BLaER1 (cell line): ENCODE data around the gene TDRD3.
A peak's percentile ranks its signal among the peaks of the same experiment; 100 is the strongest.

ENCODE experiments used
- H3K27ac ChIP-seq: shearing (Covaris generic); formaldehyde crosslinking; 2 replicates; pipeline ENCODE4 v1.8.1; 2022
- H3K27me3 ChIP-seq: shearing (Covaris generic); formaldehyde crosslinking; 2 replicates; pipeline ENCODE4 v1.8.1; 2022
- H3K36me3 ChIP-seq: shearing (Covaris generic); formaldehyde crosslinking; 2 replicates; pipeline ENCODE4 v1.8.1; 2022
- H3K4me1 ChIP-seq: shearing (Covaris generic); formaldehyde crosslinking; 2 replicates; pipeline ENCODE4 v1.8.1; 2022
- H3K4me2 ChIP-seq: shearing (Covaris generic); formaldehyde crosslinking; 2 replicates; pipeline ENCODE4 v1.8.1; 2022
- H3K4me3 ChIP-seq: shearing (Covaris generic); formaldehyde crosslinking; 2 replicates; pipeline ENCODE4 v1.8.1; 2022
- H3K9ac ChIP-seq: shearing (Covaris generic); formaldehyde crosslinking; 2 replicates; pipeline ENCODE4 v1.8.1; 2022
- H3K9me3 ChIP-seq: shearing (Covaris generic); formaldehyde crosslinking; 2 replicates; pipeline ENCODE4 v1.8.1; 2022
- H4K20me1 ChIP-seq: shearing (Covaris generic); formaldehyde crosslinking; 2 replicates; pipeline ENCODE4 v1.8.1; 2022
- Cebpa-rat ChIP-seq: shearing (Covaris generic); IDR thresholded peaks from 2 replicates; pipeline ENCODE4 v1.8.1; 2022

Gene TDRD3

GRCh38 chr13:60396783-60397703 lies at the start of gene TDRD3:
TSS of gene TDRD3 (plus strand) at chr13:60397220. CDS start at chr13:60397365, 145 bp downstream.
- H3K9ac ChIP-seq: peak within 1 kb of the TSS; percentile 98
- H3K27me3 ChIP-seq: no peaks in the 10 kb centered on the region
- TF ChIP-seq Cebpa-rat: no peak
- H3K4me1 ChIP-seq: peaks cover 24% of the 10 kb centered on the region
- H4K20me1 ChIP-seq: no peaks in the 10 kb centered on the region
- H3K9me3 ChIP-seq: no peaks in the 10 kb centered on the region
- H3K27ac ChIP-seq: peak within 1 kb of the TSS; percentile 98
- peak within 1 kb of the TSS; percentile 83 for H3K4me3 ChIP-seq
- peak within 1 kb of the TSS; percentile 88 for H3K4me2 ChIP-seq
- no peaks in the 10 kb centered on the region for H3K36me3 ChIP-seq

GRCh38 chr13:60347690-60348089 lies 49.3 kb upstream of the TDRD3 start:
- no peak overlapping the region for H3K4me3 ChIP-seq
- no peaks in the 10 kb centered on the region for H3K4me1 ChIP-seq
- no peak overlapping the region for H3K27ac ChIP-seq
- no peaks in the 10 kb centered on the region for H3K27me3 ChIP-seq
- H4K20me1 ChIP-seq: no peaks in the 10 kb centered on the region
- 0 out of 2 replicates have a peak, but pooled peaks cover 3% of the 10 kb centered on the region for H3K9me3 ChIP-seq
- no peaks in the 10 kb centered on the region for H3K36me3 ChIP-seq
- TF ChIP-seq Cebpa-rat: no peak
- no peak overlapping the region for H3K4me2 ChIP-seq
- no peak overlapping the region for H3K9ac ChIP-seq

- H3K27ac ChIP-seq: no peak overlapping the region
- no peak overlapping the region for H3K4me3 ChIP-seq
- H3K9ac ChIP-seq: no peak overlapping the region
- H3K27me3 ChIP-seq: no peaks in the 10 kb centered on the region
- no peaks in the 10 kb centered on the region for H4K20me1 ChIP-seq
- H3K9me3 ChIP-seq: 0 out of 2 replicates have a peak, but pooled peaks cover 4% of the 10 kb centered on the region
- no peak for TF ChIP-seq Cebpa-rat
- H3K4me1 ChIP-seq: no peaks in the 10 kb centered on the region
- H3K36me3 ChIP-seq: no peaks in the 10 kb centered on the region
- H3K4me2 ChIP-seq: no peak overlapping the region
Observed at GRCh38 chr13:60348097-60348496, 48.9 kb upstream of the TDRD3 start.

GRCh38 chr13:60351326-60351725 lies 45.7 kb upstream of the TDRD3 start:
- Histone ChIP-seq H3K4me2 (no peak overlapping the region), H3K27me3 (no peaks in the 10 kb centered on the region), H3K9me3 (0 out of 2 replicates have a peak, but pooled peaks cover 4% of the 10 kb centered on the region), H3K4me1 (no peaks in the 10 kb centered on the region), H4K20me1 (no peaks in the 10 kb centered on the region), H3K9ac (no peak overlapping the region), H3K4me3 (no peak overlapping the region), H3K36me3 (no peaks in the 10 kb centered on the region), H3K27ac (no peak overlapping the region)
- TF ChIP-seq Cebpa-rat: no peak

GRCh38 chr13:60351855-60352615 lies 45.0 kb upstream of the TDRD3 start:
- no peak for TF ChIP-seq Cebpa-rat
- no peak overlapping the region for H3K27ac ChIP-seq
- 0 out of 2 replicates have a peak, but pooled peaks cover 4% of the 10 kb centered on the region for H3K9me3 ChIP-seq
- H3K27me3 ChIP-seq: no peaks in the 10 kb centered on the region
- no peak overlapping the region for H3K4me2 ChIP-seq
- H4K20me1 ChIP-seq: no peaks in the 10 kb centered on the region
- H3K36me3 ChIP-seq: no peaks in the 10 kb centered on the region
- no peak overlapping the region for H3K4me3 ChIP-seq
- no peaks in the 10 kb centered on the region for H3K4me1 ChIP-seq
- H3K9ac ChIP-seq: no peak overlapping the region

- no peak overlapping the region for H3K9ac ChIP-seq
- no peaks in the 10 kb centered on the region for H4K20me1 ChIP-seq
- H3K4me2 ChIP-seq: no peak overlapping the region
- 0 out of 2 replicates have a peak, but pooled peaks cover 4% of the 10 kb centered on the region for H3K9me3 ChIP-seq
- H3K27ac ChIP-seq: no peak overlapping the region
- no peak overlapping the region for H3K4me3 ChIP-seq
- H3K4me1 ChIP-seq: no peaks in the 10 kb centered on the region
- TF ChIP-seq Cebpa-rat: no peak
- no peaks in the 10 kb centered on the region for H3K27me3 ChIP-seq
- no peaks in the 10 kb centered on the region for H3K36me3 ChIP-seq
Observed at GRCh38 chr13:60352644-60353043, 44.4 kb upstream of the TDRD3 start.

GRCh38 chr13:60355056-60355455 lies 42.0 kb upstream of the TDRD3 start:
- no peak overlapping the region for H3K4me2 ChIP-seq
- no peaks in the 10 kb centered on the region for H3K4me1 ChIP-seq
- no peak for TF ChIP-seq Cebpa-rat

GRCh38 chr13:60356970-60357369 lies 40.0 kb upstream of the TDRD3 start:
- no peaks in the 10 kb centered on the region for H3K36me3 ChIP-seq
- no peak overlapping the region for H3K27ac ChIP-seq
- no peak for TF ChIP-seq Cebpa-rat
- no peak overlapping the region for H3K9ac ChIP-seq
- no peak overlapping the region for H3K4me3 ChIP-seq
- H3K4me1 ChIP-seq: no peaks in the 10 kb centered on the region
- H4K20me1 ChIP-seq: no peaks in the 10 kb centered on the region
- H3K27me3 ChIP-seq: no peaks in the 10 kb centered on the region
- no peak overlapping the region for H3K4me2 ChIP-seq
- H3K9me3 ChIP-seq: 0 out of 2 replicates have a peak, but pooled peaks cover 4% of the 10 kb centered on the region

More at GRCh38 chr13:60355056-60355455, 42.0 kb upstream of the TDRD3 start:
- no peak overlapping the region for H3K9ac ChIP-seq
- no peaks in the 10 kb centered on the region for H3K36me3 ChIP-seq
- no peaks in the 10 kb centered on the region for H3K27me3 ChIP-seq
- H4K20me1 ChIP-seq: no peaks in the 10 kb centered on the region
- no peak overlapping the region for H3K4me3 ChIP-seq
- H3K27ac ChIP-seq: no peak overlapping the region
- 0 out of 2 replicates have a peak, but pooled peaks cover 4% of the 10 kb centered on the region for H3K9me3 ChIP-seq

GRCh38 chr13:60358453-60358852 lies 38.6 kb upstream of the TDRD3 start:
- Histone ChIP-seq H3K4me1 (no peaks in the 10 kb centered on the region), H3K27me3 (no peaks in the 10 kb centered on the region), H3K27ac (no peak overlapping the region), H3K4me2 (no peak overlapping the region), H3K9me3 (no peaks in the 10 kb centered on the region), H3K36me3 (no peaks in the 10 kb centered on the region), H3K4me3 (no peak overlapping the region), H4K20me1 (no peaks in the 10 kb centered on the region), H3K9ac (no peak overlapping the region)
- no peak for TF ChIP-seq Cebpa-rat

GRCh38 chr13:60363288-60363687 lies 33.7 kb upstream of the TDRD3 start:
- Histone ChIP-seq H3K4me3 (no peak overlapping the region), H3K27ac (no peak overlapping the region), H3K27me3 (no peaks in the 10 kb centered on the region), H3K9ac (no peak overlapping the region), H4K20me1 (no peaks in the 10 kb centered on the region), H3K4me1 (no peaks in the 10 kb centered on the region), H3K4me2 (no peak overlapping the region), H3K9me3 (no peaks in the 10 kb centered on the region), H3K36me3 (no peaks in the 10 kb centered on the region)
- no peak for TF ChIP-seq Cebpa-rat
